Esophagus (tissue), 2 donors: ENCODE measurements around the gene FABP6. TPM values are rescaled to one million over a fixed set of nuclear protein-coding genes. Genes with fewer than 3 reads are reported as not detected.
"Not testable (repeated sequence)": the region's sequence is repeated elsewhere in the genome, so short reads cannot be mapped to it uniquely, and the experiment has no call there.

ENCODE experiments used
- H3K27ac ChIP-seq, 2 donors: one replicate each; pipeline ENCODE4 v1.5.1; 2013; ENCODE audit warnings: low read depth in 2 of 2, mild to moderate bottlenecking in 2 of 2, inconsistent platforms in 1 of 2, low read length in 1 of 2, moderate library complexity in 1 of 2
- H3K27me3 ChIP-seq, 2 donors: one replicate each; pipeline ENCODE4 v1.6.1; 2013; ENCODE audit warnings: low read length in 2 of 2, control low read depth in 1 of 2, mild to moderate bottlenecking in 1 of 2; ENCODE audit not compliant: insufficient read depth in 2 of 2, control insufficient read depth in 1 of 2
- H3K36me3 ChIP-seq, 2 donors: one replicate each; pipeline ENCODE4 v1.6.1; 2013; ENCODE audit warnings: low read length in 1 of 2; ENCODE audit not compliant: control insufficient read depth in 2 of 2, insufficient read depth in 2 of 2
- H3K4me1 ChIP-seq, 2 donors: one replicate each; pipeline ENCODE4 v1.6.1; 2013; ENCODE audit warnings: low read length in 1 of 2; ENCODE audit not compliant: control insufficient read depth in 2 of 2, insufficient read depth in 2 of 2
- H3K4me3 ChIP-seq, 2 donors: one replicate each; pipeline ENCODE4 v1.5.1; 2013; ENCODE audit warnings: low read length in 2 of 2, mild to moderate bottlenecking in 2 of 2, low read depth in 1 of 2, moderate library complexity in 1 of 2
- H3K9me3 ChIP-seq, 2 donors: one replicate each; pipeline ENCODE4 v1.6.1; 2013; ENCODE audit warnings: mild to moderate bottlenecking in 2 of 2, low read depth in 1 of 2, low read length in 1 of 2, moderate library complexity in 1 of 2; ENCODE audit not compliant: control insufficient read depth in 2 of 2, insufficient read depth in 1 of 2
- WGBS, 2 donors: extraction: QIAGEN DNeasy Blood & Tissue Kit; methylation state at CpG; one replicate each; pipeline ENCODE4 v1.1.7; 2013; 5-methylcytosine and 5-hydroxymethylcytosine counted together
- polyA plus RNA-seq, 2 donors: library from polyadenylated mRNA; stranded (reverse); fragments of 200-250 nt; gene quantifications; one replicate each; pipeline ENCODE4 v1.2.3, GENCODE V29; 2013
- donor health status: healthy with polysubstance abuse.
- donor health status: Bipolar disorder and iron deficiency.

FABP6 gene
- polyA plus RNA-seq, 2 donors, result 1.1 to 1.8 TPM

DNA sequence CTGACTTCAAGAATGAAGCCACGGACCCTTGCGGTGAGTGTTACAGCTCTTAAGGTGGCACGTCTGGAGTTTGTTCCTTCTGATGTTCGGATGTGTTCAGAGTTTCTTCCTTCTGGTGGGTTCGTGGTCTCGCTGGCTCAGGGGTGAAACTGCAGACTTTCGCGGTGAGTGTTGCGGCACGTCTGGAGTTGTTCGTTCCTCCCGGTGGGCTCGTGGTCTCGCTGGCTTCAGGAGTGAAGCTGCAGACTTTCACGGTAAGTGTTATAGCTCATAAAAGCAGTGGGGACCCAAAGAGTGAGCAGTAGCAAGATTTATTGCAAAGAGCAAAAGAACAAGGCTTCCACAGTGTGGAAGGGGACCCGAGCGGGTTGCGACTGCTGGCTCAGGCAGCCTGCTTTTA, 36.2 kb upstream of the FABP6 start:
- H3K9me3 ChIP-seq, H3K4me3 ChIP-seq, H3K27ac ChIP-seq, H3K36me3 ChIP-seq, H3K4me1 ChIP-seq, H3K27me3 ChIP-seq: not testable (repeated sequence)
- 88 to 92% methylated on average over 15 to 18 of the region's 18 CpGs for WGBS, 2 donors

GRCh38 chr5:160193790-160194189, 35.5 kb upstream of the FABP6 start:
- not testable (repeated sequence) for H3K27me3 ChIP-seq, H3K36me3 ChIP-seq, H3K9me3 ChIP-seq, H3K4me3 ChIP-seq, H3K4me1 ChIP-seq, H3K27ac ChIP-seq
- WGBS, 2 donors, result 94 to 98% methylated on average over 22 to 28 of the region's 28 CpGs

DNA sequence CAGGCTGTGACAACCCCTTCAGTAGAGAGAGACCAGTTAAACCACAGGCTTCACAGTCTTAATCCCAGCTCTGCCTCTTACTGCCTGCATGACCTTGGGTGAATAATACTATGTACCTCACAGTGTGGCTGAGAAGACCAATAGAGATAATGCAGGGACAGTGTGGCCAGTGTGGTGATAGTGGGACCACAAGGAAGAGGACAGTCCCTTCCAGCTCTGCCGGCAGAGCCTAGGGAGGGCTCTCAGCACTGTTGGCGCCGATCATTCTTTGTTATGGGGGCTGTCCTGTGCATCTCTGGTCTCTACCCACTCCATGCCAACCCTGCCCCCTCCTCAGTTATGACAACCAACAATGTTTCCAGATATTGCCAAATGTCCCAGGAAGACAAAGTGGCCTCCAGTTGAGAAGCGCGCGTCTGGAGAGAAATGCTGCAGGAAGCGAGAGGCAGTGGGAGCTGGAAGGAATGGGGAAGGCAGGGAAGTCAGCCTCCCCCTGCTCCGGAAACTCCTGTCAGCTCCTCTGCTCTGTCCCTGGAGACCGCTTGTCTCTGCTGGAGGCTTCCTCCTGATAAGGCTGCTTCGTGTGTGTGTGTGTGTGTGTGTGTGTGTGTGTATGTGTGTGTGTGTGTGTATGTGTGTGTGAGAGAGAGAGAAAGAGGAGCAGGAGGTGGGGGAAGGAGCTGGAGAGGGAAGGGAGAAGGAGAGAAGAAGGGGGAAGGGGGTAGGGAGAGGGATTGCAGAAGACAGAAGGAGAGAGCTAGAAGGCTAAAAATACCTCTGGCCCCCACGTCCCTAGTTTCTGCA, 31.8 kb upstream of the FABP6 start:
- Histone ChIP-seq H3K27me3 (no peaks in the 10 kb centered on the region), H3K27ac (no peak overlapping the region), H3K36me3 (no peaks in the 10 kb centered on the region), H3K4me1 (peaks cover 0 to 4% of the 10 kb centered on the region in 2 donors), H3K4me3 (no peak overlapping the region), H3K9me3 (no peaks in the 10 kb centered on the region)
- WGBS, 2 donors, result 48 to 57% methylated on average over 10 to 11 of the region's 11 CpGs

DNA sequence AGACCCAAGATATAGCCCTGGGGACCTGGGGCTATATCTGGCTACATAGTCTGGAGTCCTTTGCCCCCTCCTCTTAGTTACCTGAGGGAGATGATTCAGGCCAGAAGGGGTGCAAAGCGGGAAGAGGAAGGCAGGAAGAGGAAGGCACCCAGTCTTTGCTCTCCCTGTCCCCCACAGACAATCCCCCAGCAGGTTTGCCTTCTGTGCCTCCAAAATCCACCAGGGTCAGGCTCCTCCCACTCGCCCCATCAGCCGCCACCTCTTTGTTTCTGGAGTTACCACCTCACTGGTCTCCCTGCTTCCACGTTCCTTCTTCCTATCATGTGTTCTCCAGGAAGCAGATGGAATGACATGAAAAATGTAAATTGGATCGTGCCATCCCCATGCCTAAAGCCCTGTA, 31.2 kb upstream of the FABP6 start:
- no peaks in the 10 kb centered on the region for H3K27me3 ChIP-seq
- WGBS, 2 donors, result 68 to 73% methylated on average over 5 of the region's 5 CpGs
- no peak overlapping the region for H3K4me3 ChIP-seq
- H3K9me3 ChIP-seq, result no peaks in the 10 kb centered on the region
- H3K36me3 ChIP-seq, result no peaks in the 10 kb centered on the region
- H3K27ac ChIP-seq, result no peak overlapping the region
- peaks cover 0 to 4% of the 10 kb centered on the region in 2 donors for H3K4me1 ChIP-seq

- H3K4me3 ChIP-seq, result no peak overlapping the region
These were observed 30.4 kb upstream of the FABP6 start for GRCh38 chr5:160198841-160199409.

DNA sequence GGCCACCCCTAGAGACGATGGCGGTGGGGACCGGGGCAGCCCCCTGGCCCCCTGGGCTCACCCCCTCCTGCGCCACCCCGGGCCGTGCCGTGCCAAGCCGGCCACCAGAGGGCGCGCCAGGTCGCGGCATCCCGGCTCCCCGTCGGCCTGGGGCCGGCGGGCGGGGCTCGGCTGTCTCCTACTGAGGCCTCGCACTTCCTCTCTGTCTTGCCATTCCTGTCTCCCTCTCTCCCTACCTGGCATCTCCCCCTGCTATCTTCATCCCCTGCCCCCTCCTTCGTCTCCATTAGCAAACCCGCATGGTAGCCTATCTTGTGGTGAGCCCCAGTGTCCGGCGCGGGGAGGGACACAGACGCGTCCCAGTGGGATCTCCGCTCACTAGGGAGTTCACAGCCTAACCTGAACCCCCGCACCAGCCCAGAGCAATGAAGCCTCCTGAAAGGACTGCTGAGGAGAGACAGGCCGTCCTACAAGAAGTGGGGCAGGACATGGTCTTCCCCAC, 29.8 kb upstream of the FABP6 start:
- Histone ChIP-seq H3K27ac (no peak overlapping the region), H3K27me3 (no peaks in the 10 kb centered on the region), H3K4me1 (peaks cover 0 to 4% of the 10 kb centered on the region in 2 donors), H3K9me3 (no peaks in the 10 kb centered on the region), H3K36me3 (no peaks in the 10 kb centered on the region), H3K4me3 (peak overlapping the region; percentile 31 to 40)
- WGBS, 2 donors, result 3 to 5% methylated on average over 17 to 30 of the region's 30 CpGs

More at GRCh38 chr5:160198841-160199409, 30.4 kb upstream of the FABP6 start:
- Histone ChIP-seq H3K4me1 (peaks cover 0 to 4% of the 10 kb centered on the region in 2 donors), H3K27ac (no peak overlapping the region), H3K9me3 (no peaks in the 10 kb centered on the region), H3K27me3 (no peaks in the 10 kb centered on the region), H3K36me3 (no peaks in the 10 kb centered on the region)
- 44 to 45% methylated on average over 8 of the region's 8 CpGs for WGBS, 2 donors

GRCh38 chr5:160207061-160207460, 22.2 kb upstream of the FABP6 start:
- Histone ChIP-seq H3K27ac (no peak overlapping the region), H3K4me3 (no peak overlapping the region), H3K9me3 (no peaks in the 10 kb centered on the region), H3K4me1 (peaks cover 0 to 3% of the 10 kb centered on the region in 2 donors), H3K36me3 (no peaks in the 10 kb centered on the region), H3K27me3 (no peaks in the 10 kb centered on the region)
- WGBS, 2 donors, result 87 to 88% methylated on average over 2 of the region's 2 CpGs

DNA sequence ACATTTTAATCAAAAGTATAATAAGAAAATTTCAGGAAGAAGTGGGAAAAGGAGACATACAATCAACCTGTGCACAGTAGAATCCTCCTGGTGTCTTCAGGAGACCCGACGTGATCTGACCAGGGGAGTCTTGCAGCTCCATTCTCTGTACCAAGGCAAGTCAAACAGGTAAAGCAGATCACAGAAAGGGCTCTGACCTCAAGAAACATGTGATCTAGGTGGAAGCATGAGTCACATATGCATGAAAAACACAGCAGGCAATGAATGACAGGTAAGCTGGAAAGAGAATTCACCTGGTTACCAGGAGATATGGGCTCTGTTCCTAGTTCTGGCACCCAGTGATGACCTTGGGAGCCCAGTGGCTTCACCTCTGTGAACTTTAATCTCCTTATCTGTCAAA, 19.4 kb upstream of the FABP6 start:
- peaks cover 0 to 3% of the 10 kb centered on the region in 2 donors for H3K4me1 ChIP-seq
- no peak overlapping the region for H3K4me3 ChIP-seq
- H3K27me3 ChIP-seq, result no peaks in the 10 kb centered on the region
- no peaks in the 10 kb centered on the region for H3K9me3 ChIP-seq
- H3K36me3 ChIP-seq, result no peaks in the 10 kb centered on the region
- 45% methylated on average over 2 of the region's 2 CpGs for WGBS, 2 donors
- no peak overlapping the region for H3K27ac ChIP-seq

GRCh38 chr5:160210606-160211005, 18.7 kb upstream of the FABP6 start:
- Histone ChIP-seq H3K27ac (no peak overlapping the region), H3K4me3 (no peak overlapping the region), H3K27me3 (no peaks in the 10 kb centered on the region), H3K9me3 (no peaks in the 10 kb centered on the region), H3K4me1 (peaks cover 0 to 3% of the 10 kb centered on the region in 2 donors), H3K36me3 (no peaks in the 10 kb centered on the region)
- 81 to 83% methylated on average over 9 of the region's 9 CpGs for WGBS, 2 donors
